Tibial nerve (tissue), 4 donors: ENCODE results near the gene SEMA5A.

Source experiments
- EP300 ChIP-seq, 2 donors: sonication (generic); formaldehyde crosslinking; IDR thresholded peaks; one replicate each; pipeline ENCODE4 v1.6.1; 2017; ENCODE audit warnings: antibody characterized with exemption in 2 of 2, mild to moderate bottlenecking in 1 of 2
- POLR2A ChIP-seq, 2 donors: fragments of 450-650 bp; IDR thresholded peaks; one replicate each; pipeline ENCODE4 v1.6.1; 2017; ENCODE audit warnings: antibody characterized with exemption in 2 of 2, mild to moderate bottlenecking in 2 of 2, moderate library complexity in 2 of 2
- TF ChIP-seq, protein P1 (sequence below), 5 experiments: fragments of 200-600 bp in 3 of 5; fragments of 450-650 bp in 2 of 5; sonication (generic) in 3 of 5; IDR thresholded peaks; one replicate each; pipeline ENCODE4 v1.5.1; 2016 to 2019; ENCODE audit warnings: antibody characterized with exemption in 5 of 5, mild to moderate bottlenecking in 3 of 5, moderate library complexity in 2 of 5

DNA sequence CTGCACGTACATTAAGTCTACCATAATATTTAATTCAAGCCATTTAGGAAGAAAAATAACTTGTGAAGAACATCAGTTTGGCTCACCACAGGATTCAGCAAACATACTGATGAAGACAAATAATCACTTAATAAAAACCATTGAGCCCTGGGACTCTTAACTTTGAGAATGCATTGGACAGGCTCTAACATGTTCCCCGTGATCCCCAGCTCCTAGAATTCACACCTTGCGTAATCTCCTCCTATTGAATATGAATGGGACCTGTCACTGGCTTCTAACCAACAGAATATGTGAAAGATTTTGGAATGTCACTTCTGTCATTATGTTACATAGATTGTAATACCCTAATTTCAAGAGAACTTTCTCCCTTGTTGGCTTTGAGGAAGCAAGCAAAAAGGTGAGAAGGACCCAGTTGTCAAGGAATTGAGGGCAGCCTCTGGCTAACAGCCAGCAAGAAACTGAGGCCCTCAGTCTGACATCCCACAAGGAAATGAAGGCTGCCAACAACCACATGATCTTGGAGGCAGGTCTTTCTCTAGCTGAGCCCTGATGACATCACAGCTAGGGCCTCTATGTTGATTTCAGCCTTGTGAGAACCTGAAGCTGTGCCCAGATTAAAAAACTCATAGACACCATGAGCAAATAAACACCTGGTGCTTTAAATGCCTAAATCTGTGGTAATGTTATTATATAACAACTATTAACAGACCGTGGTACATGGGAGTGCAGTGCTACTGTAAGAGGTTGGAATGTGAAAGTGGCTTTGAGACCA, 433.2 kb downstream of the SEMA5A start:
- TF ChIP-seq, protein P1, sequence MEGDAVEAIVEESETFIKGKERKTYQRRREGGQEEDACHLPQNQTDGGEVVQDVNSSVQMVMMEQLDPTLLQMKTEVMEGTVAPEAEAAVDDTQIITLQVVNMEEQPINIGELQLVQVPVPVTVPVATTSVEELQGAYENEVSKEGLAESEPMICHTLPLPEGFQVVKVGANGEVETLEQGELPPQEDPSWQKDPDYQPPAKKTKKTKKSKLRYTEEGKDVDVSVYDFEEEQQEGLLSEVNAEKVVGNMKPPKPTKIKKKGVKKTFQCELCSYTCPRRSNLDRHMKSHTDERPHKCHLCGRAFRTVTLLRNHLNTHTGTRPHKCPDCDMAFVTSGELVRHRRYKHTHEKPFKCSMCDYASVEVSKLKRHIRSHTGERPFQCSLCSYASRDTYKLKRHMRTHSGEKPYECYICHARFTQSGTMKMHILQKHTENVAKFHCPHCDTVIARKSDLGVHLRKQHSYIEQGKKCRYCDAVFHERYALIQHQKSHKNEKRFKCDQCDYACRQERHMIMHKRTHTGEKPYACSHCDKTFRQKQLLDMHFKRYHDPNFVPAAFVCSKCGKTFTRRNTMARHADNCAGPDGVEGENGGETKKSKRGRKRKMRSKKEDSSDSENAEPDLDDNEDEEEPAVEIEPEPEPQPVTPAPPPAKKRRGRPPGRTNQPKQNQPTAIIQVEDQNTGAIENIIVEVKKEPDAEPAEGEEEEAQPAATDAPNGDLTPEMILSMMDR (IDR thresholded peaks at IDR 0.05): no peak
- TF ChIP-seq POLR2A (IDR thresholded peaks at IDR 0.05): no peak
- TF ChIP-seq EP300 (IDR thresholded peaks at IDR 0.05): no peak
